Activated naive CD8-positive, alpha-beta T cell treated with anti-CD3 and anti-CD28 coated beads, Interleukin-2, amount 50 U/mL, for 24 hours (primary cell): ENCODE data around the gene SMYD1.

ENCODE experiments used
- ATAC-seq: fragments of 150-1000 bp; cut with Tn5 transposase; one replicate; pipeline ENCODE4 v1.10.0; 2021
- DNase-seq: peaks from one replicate; pipeline ENCODE4 v3.0.0; 2021
- H3K27ac Mint-ChIP-seq: one replicate; pipeline ENCODE4 v1.8.0; 2021; ENCODE audit warnings: mild to moderate bottlenecking, mixed read lengths
- H3K27me3 Mint-ChIP-seq: one replicate; pipeline ENCODE4 v1.8.0; 2021; ENCODE audit warnings: mixed read lengths
- H3K36me3 Mint-ChIP-seq: one replicate; pipeline ENCODE4 v1.8.0; 2021; ENCODE audit warnings: low read depth, mixed read lengths
- H3K4me1 Mint-ChIP-seq: one replicate; pipeline ENCODE4 v1.8.0; 2021; ENCODE audit warnings: mixed read lengths
- H3K4me3 Mint-ChIP-seq: one replicate; pipeline ENCODE4 v1.8.0; 2021; ENCODE audit warnings: mild to moderate bottlenecking, moderate library complexity, mixed read lengths
- H3K9me3 Mint-ChIP-seq: one replicate; pipeline ENCODE4 v1.8.0; 2021; ENCODE audit warnings: mixed read lengths

The SMYD1 gene

GRCh38 chr2:88128654-88129312 is 61.2 kb downstream of the SMYD1 start:
- H3K9me3 Mint-ChIP-seq, result no peaks in the 10 kb centered on the region
- no peak overlapping the region for H3K27ac Mint-ChIP-seq
- H3K4me3 Mint-ChIP-seq, result no peak overlapping the region
- ATAC-seq, result no peak
- H3K36me3 Mint-ChIP-seq, result no peaks in the 10 kb centered on the region
- H3K27me3 Mint-ChIP-seq, result peaks cover 2% of the 10 kb centered on the region
- DNase-seq, result no peak
- no peaks in the 10 kb centered on the region for H3K4me1 Mint-ChIP-seq

GRCh38 chr2:88129313-88129959 is 61.8 kb downstream of the SMYD1 start:
- Mint-ChIP-seq H3K4me3 (no peak overlapping the region), H3K27ac (no peak overlapping the region), H3K27me3 (peaks cover 2% of the 10 kb centered on the region), H3K36me3 (no peaks in the 10 kb centered on the region), H3K9me3 (no peaks in the 10 kb centered on the region), H3K4me1 (no peaks in the 10 kb centered on the region)
- ATAC-seq, result no peak
- no peak for DNase-seq

GRCh38 chr2:88131201-88131998 is 63.8 kb downstream of the SMYD1 start:
- no peak overlapping the region for H3K4me3 Mint-ChIP-seq
- DNase-seq (no peak), ATAC-seq (no peak)
- H3K9me3 Mint-ChIP-seq, result no peaks in the 10 kb centered on the region
- H3K4me1 Mint-ChIP-seq, result no peaks in the 10 kb centered on the region
- no peaks in the 10 kb centered on the region for H3K36me3 Mint-ChIP-seq
- no peak overlapping the region for H3K27ac Mint-ChIP-seq
- H3K27me3 Mint-ChIP-seq, result peaks cover 10% of the 10 kb centered on the region

DNA sequence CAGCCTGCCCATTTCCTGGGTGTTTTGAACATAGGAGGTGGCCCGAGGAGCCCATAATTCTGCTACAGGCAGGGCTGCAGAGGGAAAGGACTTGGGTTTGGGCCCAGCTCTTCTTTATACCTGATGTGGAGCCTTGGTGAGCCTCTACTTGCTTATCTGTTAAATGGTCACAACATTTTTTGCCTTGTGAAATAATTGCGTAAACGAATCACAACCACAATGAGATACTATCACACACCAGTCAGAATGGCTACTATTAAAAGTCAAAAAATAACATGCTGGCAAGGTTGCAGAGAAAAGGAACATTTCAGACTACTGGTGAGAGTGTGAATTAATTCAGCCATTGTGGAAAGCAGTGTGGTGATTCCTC is 64.4 kb downstream of the SMYD1 start:
- ATAC-seq (no peak), DNase-seq (no peak)
- Mint-ChIP-seq H3K36me3 (no peaks in the 10 kb centered on the region), H3K9me3 (no peaks in the 10 kb centered on the region), H3K27ac (no peak overlapping the region), H3K4me1 (no peaks in the 10 kb centered on the region), H3K4me3 (no peak overlapping the region), H3K27me3 (peaks cover 9% of the 10 kb centered on the region)

DNA sequence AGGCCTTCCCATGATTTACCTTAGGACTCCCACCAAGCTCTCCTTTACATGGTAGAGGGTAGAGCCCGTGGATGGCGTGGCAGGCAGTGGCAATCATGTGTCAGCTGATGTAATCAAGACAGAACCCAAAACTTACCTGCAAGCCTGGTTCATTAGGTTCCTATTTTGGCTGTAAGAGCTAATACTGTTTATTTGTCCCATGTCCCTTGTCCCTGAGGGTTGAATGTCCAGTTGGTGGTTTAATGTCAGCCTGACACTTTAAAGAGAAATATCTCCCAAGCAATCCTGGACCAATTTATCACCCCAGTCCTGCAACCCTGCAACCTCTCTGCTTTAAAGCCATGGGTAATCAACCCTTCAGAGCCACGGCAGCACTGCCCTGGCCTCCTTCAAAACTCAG is 66.2 kb downstream of the SMYD1 start:
- ATAC-seq, result no peak

GRCh38 chr2:88136817-88137216 is 69.2 kb downstream of the SMYD1 start:
- Mint-ChIP-seq H3K36me3 (no peaks in the 10 kb centered on the region), H3K4me1 (no peaks in the 10 kb centered on the region), H3K27ac (no peak overlapping the region), H3K9me3 (peaks cover 2% of the 10 kb centered on the region), H3K4me3 (no peak overlapping the region), H3K27me3 (peaks cover 15% of the 10 kb centered on the region)
- DNase-seq, result no peak
- no peak for ATAC-seq

More for the DNA sequence above, 66.2 kb downstream of the SMYD1 start:
- H3K4me3 Mint-ChIP-seq, result no peak overlapping the region
- peaks cover 10% of the 10 kb centered on the region for H3K27me3 Mint-ChIP-seq
- no peak for DNase-seq
- no peaks in the 10 kb centered on the region for H3K9me3 Mint-ChIP-seq
- H3K27ac Mint-ChIP-seq, result no peak overlapping the region
- no peaks in the 10 kb centered on the region for H3K36me3 Mint-ChIP-seq
- no peaks in the 10 kb centered on the region for H3K4me1 Mint-ChIP-seq

DNA sequence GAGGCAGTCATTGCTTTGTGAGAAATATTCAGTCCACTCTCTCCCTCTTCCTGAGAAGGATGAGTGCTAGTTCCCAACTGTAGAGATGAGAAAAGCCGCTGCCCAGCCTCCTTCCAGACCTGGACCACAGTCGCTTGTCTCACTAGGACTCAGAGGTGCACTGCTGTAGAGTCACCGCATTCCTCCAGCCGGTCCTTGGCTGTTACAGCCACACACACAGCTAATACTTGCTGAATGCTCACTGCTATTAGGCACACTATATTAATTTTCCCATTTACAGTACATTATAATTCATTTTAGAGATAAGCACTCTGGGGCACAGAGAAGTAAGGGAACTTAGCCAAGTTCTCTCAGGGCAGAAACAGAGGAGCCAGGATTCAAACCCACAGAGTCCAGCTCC is 70.2 kb downstream of the SMYD1 start:
- no peak for ATAC-seq
- Mint-ChIP-seq H3K27me3 (peaks cover 20% of the 10 kb centered on the region), H3K4me1 (no peaks in the 10 kb centered on the region), H3K27ac (no peak overlapping the region), H3K4me3 (no peak overlapping the region), H3K36me3 (no peaks in the 10 kb centered on the region), H3K9me3 (peaks cover 7% of the 10 kb centered on the region)
- no peak for DNase-seq

DNA sequence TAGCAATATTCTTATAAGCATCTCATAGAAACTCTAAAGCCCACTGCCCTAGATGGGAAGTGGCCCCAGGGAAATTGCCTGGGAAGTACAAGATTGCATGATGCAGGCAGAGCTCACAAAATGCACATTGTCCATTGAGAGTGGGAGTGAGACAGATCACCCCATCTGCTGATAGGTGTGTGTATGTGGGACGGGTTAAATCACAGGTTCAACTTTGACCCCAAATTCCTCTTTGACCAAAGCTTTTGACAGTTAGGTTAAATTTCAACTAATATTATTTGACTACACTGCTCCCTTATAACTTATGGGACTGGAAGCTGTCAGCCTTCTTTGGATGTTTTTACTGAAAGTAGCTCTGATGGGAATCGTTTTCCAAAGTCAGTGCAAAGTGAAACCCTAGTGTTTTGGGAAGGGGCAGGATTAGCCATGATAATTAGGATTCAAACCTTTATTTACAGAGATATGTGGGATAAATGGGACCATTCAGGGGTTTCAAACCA is 71.6 kb downstream of the SMYD1 start:
- Mint-ChIP-seq H3K36me3 (peaks cover 2% of the 10 kb centered on the region), H3K4me3 (no peak overlapping the region), H3K27ac (no peak overlapping the region), H3K27me3 (peaks cover 27% of the 10 kb centered on the region), H3K4me1 (no peaks in the 10 kb centered on the region), H3K9me3 (peaks cover 7% of the 10 kb centered on the region)
- ATAC-seq (no peak), DNase-seq (no peak)

GRCh38 chr2:88139804-88140203 is 72.2 kb downstream of the SMYD1 start:
- H3K4me3 Mint-ChIP-seq, result no peak overlapping the region
- peaks cover 7% of the 10 kb centered on the region for H3K9me3 Mint-ChIP-seq
- peaks cover 2% of the 10 kb centered on the region for H3K36me3 Mint-ChIP-seq
- ATAC-seq (no peak), DNase-seq (no peak)
- H3K27ac Mint-ChIP-seq, result no peak overlapping the region
- H3K4me1 Mint-ChIP-seq, result no peaks in the 10 kb centered on the region
- H3K27me3 Mint-ChIP-seq, result peaks cover 27% of the 10 kb centered on the region

DNA sequence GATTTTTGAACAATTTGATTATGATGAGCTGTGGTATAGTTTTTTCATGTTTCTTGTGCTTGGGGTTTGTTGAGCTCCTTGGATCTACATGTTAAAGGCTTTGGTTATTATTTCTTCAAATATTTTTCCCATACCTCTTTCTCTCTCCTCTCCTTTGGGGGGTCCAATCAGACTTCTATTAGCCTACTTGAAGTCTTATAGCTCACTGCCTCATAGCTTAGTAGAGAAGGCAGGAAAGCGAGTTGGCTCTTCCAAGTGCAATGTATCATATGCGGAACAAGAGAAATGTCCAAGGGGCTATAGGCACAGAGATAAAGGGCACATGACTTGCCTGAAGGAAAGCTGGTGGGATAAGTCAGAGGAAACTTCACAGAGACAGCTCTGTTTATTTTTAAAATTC is 74.3 kb downstream of the SMYD1 start:
- no peak overlapping the region for H3K27ac Mint-ChIP-seq
- H3K4me3 Mint-ChIP-seq, result no peak overlapping the region
- H3K4me1 Mint-ChIP-seq, result no peaks in the 10 kb centered on the region
- ATAC-seq (no peak), DNase-seq (no peak)
- H3K36me3 Mint-ChIP-seq, result peaks cover 2% of the 10 kb centered on the region
- H3K9me3 Mint-ChIP-seq, result peaks cover 7% of the 10 kb centered on the region
- peaks cover 23% of the 10 kb centered on the region for H3K27me3 Mint-ChIP-seq

DNA sequence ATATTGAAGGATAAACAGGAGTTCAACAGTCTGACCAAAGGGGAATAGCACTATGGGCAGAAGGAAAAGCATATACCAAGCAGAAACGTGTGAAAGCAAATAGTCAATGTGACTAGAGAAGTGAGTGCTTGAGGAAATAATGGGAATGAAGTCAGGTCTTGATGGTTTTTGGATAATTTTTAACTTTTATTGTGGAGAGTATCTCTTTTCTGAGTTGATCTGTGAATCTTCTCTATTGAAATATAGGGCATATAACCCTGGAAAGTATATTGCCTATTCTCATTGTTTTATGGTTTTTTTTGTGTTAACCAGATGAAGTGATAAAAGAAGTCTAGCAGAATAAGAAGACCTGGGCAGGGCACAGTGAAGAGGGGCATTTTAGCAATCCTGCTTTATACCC is 76.6 kb downstream of the SMYD1 start:
- Mint-ChIP-seq H3K9me3 (peaks cover 20% of the 10 kb centered on the region), H3K4me3 (no peak overlapping the region), H3K36me3 (peaks cover 5% of the 10 kb centered on the region), H3K27me3 (peaks cover 22% of the 10 kb centered on the region), H3K4me1 (no peaks in the 10 kb centered on the region), H3K27ac (no peak overlapping the region)
- no peak for DNase-seq
- no peak for ATAC-seq

GRCh38 chr2:88144914-88145497 is 77.4 kb downstream of the SMYD1 start:
- H3K36me3 Mint-ChIP-seq, result peaks cover 5% of the 10 kb centered on the region
- peaks cover 23% of the 10 kb centered on the region for H3K9me3 Mint-ChIP-seq
- no peak for DNase-seq
- H3K27me3 Mint-ChIP-seq, result peaks cover 20% of the 10 kb centered on the region
- H3K4me3 Mint-ChIP-seq, result no peak overlapping the region
- ATAC-seq, result no peak
- no peaks in the 10 kb centered on the region for H3K4me1 Mint-ChIP-seq
- H3K27ac Mint-ChIP-seq, result no peak overlapping the region

DNA sequence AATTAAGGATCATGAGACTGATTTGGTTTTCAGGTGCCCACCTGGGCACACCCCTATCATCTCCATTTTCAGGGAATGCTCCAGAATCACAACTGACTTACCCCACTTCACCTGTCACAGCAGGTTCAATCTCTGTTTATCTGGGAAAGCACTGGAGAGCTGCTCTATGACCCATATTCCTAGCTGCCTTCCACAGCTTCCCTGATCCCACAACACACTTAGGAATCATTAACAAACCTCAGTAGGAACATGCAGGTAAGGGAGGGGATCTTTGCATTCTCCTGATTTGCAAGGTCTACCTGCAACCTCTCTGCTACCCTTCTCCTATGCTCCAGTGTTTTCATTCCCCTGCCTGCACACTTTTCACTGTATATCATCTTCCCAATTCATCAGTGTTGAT is 79.0 kb downstream of the SMYD1 start:
- DNase-seq, result no peak
- peaks cover 5% of the 10 kb centered on the region for H3K36me3 Mint-ChIP-seq
- H3K4me3 Mint-ChIP-seq, result no peak overlapping the region
- peaks cover 22% of the 10 kb centered on the region for H3K9me3 Mint-ChIP-seq
- H3K4me1 Mint-ChIP-seq, result no peaks in the 10 kb centered on the region
- peaks cover 19% of the 10 kb centered on the region for H3K27me3 Mint-ChIP-seq
- ATAC-seq, result no peak
- H3K27ac Mint-ChIP-seq, result no peak overlapping the region

DNA sequence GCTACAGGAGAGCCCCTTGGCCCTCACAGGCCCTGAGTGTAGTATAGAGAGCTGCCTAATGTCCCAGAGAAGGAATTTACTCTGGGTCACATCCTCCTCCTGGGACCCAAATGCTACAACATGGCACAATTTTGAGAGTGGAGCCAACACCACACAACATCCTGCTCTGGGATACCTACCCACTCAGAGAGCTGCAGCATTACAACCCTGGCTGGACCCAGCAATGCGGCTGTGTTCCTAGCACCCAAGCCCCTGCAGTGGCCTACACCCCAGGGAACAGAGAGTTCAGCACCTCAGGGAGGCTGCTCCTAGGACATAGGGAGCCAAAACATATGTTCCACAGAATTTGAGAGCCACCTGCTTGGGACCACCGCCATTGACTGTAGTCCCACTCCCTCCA is 79.5 kb downstream of the SMYD1 start:
- Mint-ChIP-seq H3K27me3 (peaks cover 14% of the 10 kb centered on the region), H3K36me3 (peaks cover 5% of the 10 kb centered on the region), H3K9me3 (peaks cover 21% of the 10 kb centered on the region), H3K27ac (no peak overlapping the region), H3K4me1 (no peaks in the 10 kb centered on the region), H3K4me3 (no peak overlapping the region)
- DNase-seq (no peak), ATAC-seq (no peak)
